NCI-H524 (cell line): ENCODE results near the gene WIPF3.

Experiments
- DNase-seq, 2 experiments: peaks; one replicate each; lab custom pipeline; 2025; lab: John Stamatoyannopoulos, UW

Gene WIPF3

GRCh38 chr7:29806208-29806994 is at the start of gene WIPF3:
Gene WIPF3 (plus strand): TSS chr7:29806508. CDS start chr7:29834725, 28,217 bp downstream.
- peak in 1 of 2 experiments; percentile 14 for DNase-seq

GRCh38 chr7:29763266-29763665 is 43.0 kb upstream of the WIPF3 start:
- no peak for DNase-seq

GRCh38 chr7:29764227-29764626 is 42.1 kb upstream of the WIPF3 start:
- DNase-seq = peak in 1 of 2 experiments; percentile 11

GRCh38 chr7:29765490-29765889 is 40.8 kb upstream of the WIPF3 start:
- no peak for DNase-seq

- no peak for DNase-seq
These were observed 35.9 kb upstream of the WIPF3 start for GRCh38 chr7:29770371-29770770.

GRCh38 chr7:29771081-29771816 is 35.1 kb upstream of the WIPF3 start:
- no peak for DNase-seq

- no peak for DNase-seq
These were observed 27.3 kb upstream of the WIPF3 start for GRCh38 chr7:29779017-29779416.

GRCh38 chr7:29780346-29780745 is 26.0 kb upstream of the WIPF3 start:
- DNase-seq = no peak

GRCh38 chr7:29783671-29784070 is 22.6 kb upstream of the WIPF3 start:
- no peak for DNase-seq

- no peak for DNase-seq
These were observed 12.8 kb upstream of the WIPF3 start for GRCh38 chr7:29793507-29793906.

GRCh38 chr7:29794959-29795629 is 11.2 kb upstream of the WIPF3 start:
- DNase-seq = peak; percentile 55 to 91

GRCh38 chr7:29795696-29796580 is 10.4 kb upstream of the WIPF3 start:
- DNase-seq = no peak

- DNase-seq = no peak
These were observed 9.0 kb upstream of the WIPF3 start for GRCh38 chr7:29797112-29797944.

- no peak for DNase-seq
These were observed 7.9 kb upstream of the WIPF3 start for GRCh38 chr7:29798422-29798821.

- no peak for DNase-seq
These were observed 4.4 kb upstream of the WIPF3 start for GRCh38 chr7:29801929-29802328.

GRCh38 chr7:29805031-29805430 is 1.3 kb upstream of the WIPF3 start:
- DNase-seq = no peak

- no peak for DNase-seq
These were observed 461 bp upstream of the WIPF3 start for GRCh38 chr7:29805886-29806207.

- no peak for DNase-seq
These were observed 910 bp downstream of the WIPF3 start for GRCh38 chr7:29806995-29807841.

- no peak for DNase-seq
These were observed 1.9 kb downstream of the WIPF3 start for GRCh38 chr7:29808075-29808801.
